GM20000 (cell line): ENCODE results near the gene DNAJC8.

Experiments
- DNase-seq: peaks from one replicate; pipeline ENCODE4 v3.0.0; 2012; ENCODE audit warnings: low spot score
- TF ChIP-seq, protein P1 (sequence below): IDR thresholded peaks from 2 replicates; pipeline ENCODE4 v1.5.1; 2012; ENCODE audit warnings: mild to moderate bottlenecking, control low read depth; ENCODE audit errors: extremely low read depth, missing control alignments

Gene DNAJC8, protein sequence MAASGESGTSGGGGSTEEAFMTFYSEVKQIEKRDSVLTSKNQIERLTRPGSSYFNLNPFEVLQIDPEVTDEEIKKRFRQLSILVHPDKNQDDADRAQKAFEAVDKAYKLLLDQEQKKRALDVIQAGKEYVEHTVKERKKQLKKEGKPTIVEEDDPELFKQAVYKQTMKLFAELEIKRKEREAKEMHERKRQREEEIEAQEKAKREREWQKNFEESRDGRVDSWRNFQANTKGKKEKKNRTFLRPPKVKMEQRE

DNA sequence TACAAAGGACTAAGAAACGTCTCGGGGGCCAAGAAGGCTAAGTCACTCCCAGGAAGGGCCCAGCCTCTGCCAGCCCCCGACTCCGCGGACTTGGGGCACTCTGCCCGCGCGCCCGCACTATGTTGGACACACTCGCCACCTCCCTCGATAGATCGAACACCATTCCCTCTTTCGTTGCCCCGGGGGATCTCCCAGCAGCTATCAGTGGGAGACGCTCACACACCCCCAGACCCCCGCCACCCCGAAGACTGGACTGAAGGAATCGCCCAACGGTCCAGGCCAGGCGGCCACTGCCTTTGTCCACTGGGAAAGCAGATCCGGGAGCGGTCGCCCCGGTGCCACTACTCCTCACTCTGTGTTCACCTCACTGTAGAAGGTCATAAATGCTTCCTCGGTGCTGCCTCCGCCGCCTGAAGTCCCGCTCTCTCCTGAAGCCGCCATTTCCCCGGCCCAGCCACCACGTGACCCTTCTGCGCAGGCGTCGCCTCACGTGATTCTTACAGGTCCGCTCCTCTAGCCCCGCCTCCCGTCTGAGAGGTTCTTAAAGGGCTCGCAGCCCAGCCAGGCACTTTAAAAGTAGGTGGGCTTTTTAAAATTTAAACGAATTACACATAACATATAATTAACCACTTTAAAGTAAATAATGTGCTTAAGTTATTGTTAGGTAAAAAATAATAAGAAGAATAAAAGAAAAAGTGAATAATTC is at the start of gene DNAJC8:
TSS of gene DNAJC8 (minus strand) at position 472 of the 706 bp plus-strand sequence. CDS start at position 441, 31 bp downstream.
- DNase-seq, result peak; percentile 87
- TF ChIP-seq, protein P1, sequence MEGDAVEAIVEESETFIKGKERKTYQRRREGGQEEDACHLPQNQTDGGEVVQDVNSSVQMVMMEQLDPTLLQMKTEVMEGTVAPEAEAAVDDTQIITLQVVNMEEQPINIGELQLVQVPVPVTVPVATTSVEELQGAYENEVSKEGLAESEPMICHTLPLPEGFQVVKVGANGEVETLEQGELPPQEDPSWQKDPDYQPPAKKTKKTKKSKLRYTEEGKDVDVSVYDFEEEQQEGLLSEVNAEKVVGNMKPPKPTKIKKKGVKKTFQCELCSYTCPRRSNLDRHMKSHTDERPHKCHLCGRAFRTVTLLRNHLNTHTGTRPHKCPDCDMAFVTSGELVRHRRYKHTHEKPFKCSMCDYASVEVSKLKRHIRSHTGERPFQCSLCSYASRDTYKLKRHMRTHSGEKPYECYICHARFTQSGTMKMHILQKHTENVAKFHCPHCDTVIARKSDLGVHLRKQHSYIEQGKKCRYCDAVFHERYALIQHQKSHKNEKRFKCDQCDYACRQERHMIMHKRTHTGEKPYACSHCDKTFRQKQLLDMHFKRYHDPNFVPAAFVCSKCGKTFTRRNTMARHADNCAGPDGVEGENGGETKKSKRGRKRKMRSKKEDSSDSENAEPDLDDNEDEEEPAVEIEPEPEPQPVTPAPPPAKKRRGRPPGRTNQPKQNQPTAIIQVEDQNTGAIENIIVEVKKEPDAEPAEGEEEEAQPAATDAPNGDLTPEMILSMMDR, result no peak

DNA sequence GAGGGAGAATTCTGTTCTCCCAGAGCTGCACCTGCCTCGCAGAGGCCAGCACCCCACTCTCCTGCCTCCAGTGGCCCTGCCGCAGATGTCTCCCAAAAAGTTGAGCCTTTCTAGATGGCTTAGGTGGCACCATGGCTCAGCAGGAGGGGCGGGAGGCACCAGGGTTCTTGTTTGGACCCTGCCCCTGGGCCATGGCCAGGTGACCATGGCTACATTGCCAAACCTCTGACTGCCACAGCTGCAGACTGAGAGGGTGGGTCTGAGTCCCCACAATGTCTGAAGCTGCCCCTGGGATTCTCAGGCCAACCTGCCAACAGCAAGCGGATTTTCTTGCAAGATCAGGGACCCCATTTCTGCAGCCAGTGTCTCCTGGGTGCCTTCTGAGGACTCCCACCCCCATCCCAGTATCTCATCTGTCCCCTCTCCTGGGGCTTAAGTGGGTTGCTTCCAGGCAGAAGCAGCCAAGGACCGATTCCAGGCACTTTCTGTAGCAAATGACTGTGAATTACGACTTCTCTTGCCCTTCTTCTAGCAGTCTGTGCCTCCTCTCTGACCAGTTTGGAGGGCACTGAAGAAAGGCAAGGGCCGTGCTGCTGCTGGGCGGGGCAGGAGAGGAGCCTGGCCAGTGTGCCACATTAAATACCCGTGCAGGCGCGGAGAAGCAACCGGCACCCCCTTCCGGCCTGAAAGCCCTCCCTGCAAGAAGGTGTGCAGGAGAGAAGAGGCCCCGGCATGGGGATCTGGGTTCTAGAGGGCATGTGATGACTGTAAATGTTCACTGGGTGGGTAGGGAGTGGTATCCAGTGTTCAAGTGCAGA is 49.0 kb upstream of the DNAJC8 start:
- TF ChIP-seq, protein P1, result no peak
- DNase-seq, result no peak

DNA sequence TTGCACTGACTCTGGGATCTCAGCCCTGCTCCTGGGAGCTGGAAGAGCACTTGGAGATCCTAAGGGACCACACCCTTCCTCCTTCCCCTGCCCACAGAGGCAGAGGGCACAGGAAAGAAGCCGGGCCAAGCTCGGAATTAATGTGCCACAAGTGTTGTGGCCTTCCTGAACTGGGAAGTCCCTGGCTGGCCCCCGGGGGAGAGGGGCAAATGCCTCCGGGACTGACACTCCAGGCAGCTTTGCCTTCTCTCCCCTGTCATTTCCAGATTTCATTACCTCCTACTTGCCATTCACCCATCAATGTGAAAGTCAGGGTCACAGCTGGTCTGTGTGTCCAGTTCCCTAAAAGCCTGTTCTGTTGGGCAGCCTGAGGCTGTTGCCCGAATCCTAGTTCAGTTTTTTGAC is 48.1 kb upstream of the DNAJC8 start:
- TF ChIP-seq, protein P1, result no peak
- no peak for DNase-seq

DNA sequence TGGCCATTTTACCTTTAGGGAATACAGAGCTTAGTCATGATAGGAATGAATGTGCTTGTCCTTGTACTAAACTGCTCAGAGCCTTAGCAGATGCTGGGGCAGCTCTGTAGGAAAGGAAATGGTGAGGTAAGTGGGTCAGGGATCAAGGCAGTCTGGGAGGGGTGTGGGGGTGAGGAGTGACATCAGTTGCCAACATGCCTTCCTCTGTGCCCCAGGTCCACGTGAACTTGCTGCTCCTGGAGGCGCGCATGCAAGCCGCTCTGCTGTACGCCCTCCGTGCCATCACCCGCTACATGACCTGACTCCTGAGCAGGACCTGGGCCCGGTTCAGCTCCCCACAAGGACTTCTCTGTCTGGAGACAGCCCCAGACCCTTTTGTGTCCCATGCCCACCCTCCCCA is 47.7 kb upstream of the DNAJC8 start:
- TF ChIP-seq, protein P1, result no peak
- DNase-seq, result no peak

DNA sequence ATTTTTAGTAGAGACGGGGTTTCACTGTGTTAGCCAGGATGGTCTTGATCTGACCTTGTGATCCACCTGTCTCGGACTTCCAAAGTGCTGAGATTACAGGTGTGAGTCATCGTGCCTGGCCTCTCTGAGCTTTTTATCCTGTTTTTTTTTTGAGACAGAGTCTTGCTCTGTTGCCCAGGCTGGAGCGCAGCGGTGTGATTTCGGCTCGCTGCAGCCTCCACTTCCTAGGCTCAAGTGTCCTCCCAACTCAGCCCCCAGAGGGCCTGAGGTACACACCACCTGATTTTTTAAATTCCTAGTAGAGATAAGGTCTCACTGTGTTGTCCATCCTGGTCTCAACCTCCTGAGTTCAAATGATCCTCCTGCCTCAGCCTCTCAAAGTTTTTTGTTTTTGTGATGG is 46.9 kb upstream of the DNAJC8 start:
- TF ChIP-seq, protein P1, result no peak
- no peak for DNase-seq

DNA sequence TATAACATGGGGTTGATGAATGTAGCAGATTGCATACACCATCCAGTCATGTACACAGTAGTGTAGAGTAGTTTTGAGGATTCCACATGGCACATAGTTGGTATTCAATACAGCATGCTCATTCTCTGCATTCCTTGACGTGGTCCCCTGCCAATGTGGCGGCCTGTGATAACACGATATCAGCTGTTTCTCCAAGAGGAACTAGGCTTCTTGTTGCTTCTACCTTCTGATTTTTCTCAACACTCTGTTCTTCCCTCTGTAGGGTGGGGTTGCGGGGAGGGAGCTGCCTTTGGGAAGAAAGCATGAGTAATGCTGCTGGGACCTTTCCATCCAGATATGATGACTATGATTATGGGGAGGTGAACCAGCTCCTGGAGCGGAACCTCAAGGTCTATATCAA is 45.9 kb upstream of the DNAJC8 start:
- no peak for DNase-seq

More for the DNA sequence above, 45.9 kb upstream of the DNAJC8 start:
- TF ChIP-seq, protein P1, result no peak
